AG08395 (cell line): ENCODE measurements around the gene DDX1.
A peak's percentile ranks its signal among the peaks of the same experiment; 100 is the strongest.

Source experiments
- DNase-seq: peaks from one replicate; pipeline ENCODE4 v3.0.0; 2012; ENCODE audit warnings: mixed read lengths, low spot score

DDX1 gene

GRCh38 chr2:15562354-15563031 is 29.2 kb upstream of the DDX1 start:
- no peak for DNase-seq

DNA sequence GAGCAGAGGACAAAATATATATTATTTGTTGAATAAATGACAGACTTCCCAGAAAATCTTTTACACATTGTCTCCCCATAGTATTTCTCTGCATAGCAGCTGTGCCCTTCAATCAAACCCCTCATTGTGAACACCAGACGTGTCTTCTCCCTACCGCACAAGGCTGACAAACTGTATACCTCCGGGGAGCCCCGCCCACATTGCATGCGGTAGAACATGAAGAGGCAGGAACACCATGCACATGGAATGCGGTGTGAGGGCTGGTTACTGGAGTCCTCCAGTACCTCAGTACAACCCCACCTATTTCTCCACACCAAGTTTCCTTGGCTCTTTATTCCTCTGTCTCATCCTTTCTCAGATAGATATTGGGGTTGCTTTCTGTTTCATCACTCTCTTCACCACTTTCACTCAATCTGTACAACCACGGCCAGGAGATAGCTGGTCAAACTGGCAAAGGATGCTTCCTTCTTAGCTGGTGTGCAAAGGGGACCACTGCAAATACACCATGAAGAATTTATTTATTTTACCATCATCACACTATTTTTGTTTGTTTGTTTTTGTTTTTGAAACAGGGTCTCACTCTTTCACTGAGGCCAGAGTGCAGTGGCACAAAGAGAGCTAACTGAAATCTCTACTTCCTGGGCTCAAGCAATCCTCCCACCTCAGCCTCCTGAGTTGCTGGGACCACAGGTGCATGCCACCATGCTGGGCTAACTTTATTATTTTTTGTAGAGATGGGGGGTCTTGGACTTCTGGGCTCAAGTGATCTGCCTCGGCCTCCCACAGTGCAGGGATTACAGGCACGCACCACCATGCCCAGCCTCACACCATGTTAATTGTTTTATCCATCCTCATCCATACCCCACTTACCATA is 28.2 kb upstream of the DDX1 start:
- DNase-seq, result no peak

DNA sequence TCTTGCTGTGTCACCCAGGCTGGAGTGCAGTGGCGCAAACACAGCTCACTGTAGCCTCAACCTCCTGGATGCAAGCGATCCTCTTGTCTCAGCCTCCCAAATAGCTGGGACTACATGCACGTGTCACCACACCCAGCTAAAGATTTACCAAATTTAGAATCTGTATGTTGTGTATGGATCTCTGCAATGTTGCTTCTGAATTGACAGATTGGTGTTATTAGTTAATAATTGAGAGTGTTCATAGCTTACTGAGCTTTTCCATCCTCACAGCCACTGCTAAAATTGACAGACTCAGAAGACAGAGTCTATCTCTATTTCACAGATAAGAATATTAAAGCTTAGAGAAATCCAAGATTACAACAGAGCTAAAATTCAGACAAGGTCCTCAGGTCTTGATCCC is 26.3 kb upstream of the DDX1 start:
- DNase-seq, result no peak

DNA sequence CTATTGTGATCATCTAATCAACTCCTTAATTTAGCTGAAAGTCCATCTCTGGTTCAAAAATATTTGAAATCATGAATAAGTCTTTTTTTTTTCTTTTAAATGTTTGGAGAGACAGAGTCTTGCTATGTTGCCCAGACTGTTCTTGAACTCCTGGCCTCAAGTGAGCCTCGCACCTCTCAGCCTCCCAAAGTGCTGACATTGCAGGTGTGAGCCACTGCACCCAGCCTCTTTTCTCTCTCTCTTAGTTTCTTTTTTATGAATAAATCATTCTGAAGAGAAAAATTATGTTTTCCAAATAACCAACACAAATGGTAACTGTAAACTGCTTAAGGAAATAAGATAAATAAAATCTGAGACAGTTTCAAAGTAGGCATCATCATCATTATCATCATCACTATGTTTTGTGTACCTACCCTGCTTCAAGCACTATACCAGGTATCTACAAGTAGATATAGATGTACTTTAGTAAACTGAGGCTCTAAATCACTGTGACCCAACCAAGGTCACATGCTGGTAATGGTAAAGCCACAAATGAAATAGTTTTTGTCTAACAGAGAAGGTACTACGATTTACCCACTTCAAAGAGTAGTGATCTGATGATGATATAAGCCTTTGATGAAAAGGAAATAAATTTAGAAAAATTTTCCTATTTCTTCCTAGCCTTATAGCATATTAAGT is 25.5 kb upstream of the DDX1 start:
- no peak for DNase-seq

- no peak for DNase-seq
Observed at GRCh38 chr2:15566912-15567311, 24.8 kb upstream of the DDX1 start.

DNA sequence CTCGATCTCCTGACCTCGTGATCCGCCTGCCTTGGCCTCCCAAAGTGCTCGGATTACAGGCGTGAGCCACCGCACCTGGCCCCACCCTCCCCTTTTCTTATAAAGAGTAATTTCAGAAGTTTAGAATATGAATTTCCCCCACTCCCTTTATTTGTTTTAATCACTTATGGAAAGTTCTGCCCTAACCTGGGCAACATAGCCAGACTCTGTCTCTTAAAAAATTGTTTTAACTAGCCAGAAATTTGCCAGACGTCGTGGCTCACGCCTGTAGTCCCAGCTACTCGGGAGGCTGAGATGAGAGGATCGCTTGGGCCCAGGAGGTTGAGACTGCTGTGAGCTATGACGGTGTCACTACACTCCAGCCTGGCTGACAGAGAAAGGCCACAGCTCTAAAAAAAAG is 22.8 kb upstream of the DDX1 start:
- no peak for DNase-seq

GRCh38 chr2:15570104-15570503 is 21.6 kb upstream of the DDX1 start:
- DNase-seq, result no peak

GRCh38 chr2:15571729-15572128 is 19.9 kb upstream of the DDX1 start:
- DNase-seq, result no peak

DNA sequence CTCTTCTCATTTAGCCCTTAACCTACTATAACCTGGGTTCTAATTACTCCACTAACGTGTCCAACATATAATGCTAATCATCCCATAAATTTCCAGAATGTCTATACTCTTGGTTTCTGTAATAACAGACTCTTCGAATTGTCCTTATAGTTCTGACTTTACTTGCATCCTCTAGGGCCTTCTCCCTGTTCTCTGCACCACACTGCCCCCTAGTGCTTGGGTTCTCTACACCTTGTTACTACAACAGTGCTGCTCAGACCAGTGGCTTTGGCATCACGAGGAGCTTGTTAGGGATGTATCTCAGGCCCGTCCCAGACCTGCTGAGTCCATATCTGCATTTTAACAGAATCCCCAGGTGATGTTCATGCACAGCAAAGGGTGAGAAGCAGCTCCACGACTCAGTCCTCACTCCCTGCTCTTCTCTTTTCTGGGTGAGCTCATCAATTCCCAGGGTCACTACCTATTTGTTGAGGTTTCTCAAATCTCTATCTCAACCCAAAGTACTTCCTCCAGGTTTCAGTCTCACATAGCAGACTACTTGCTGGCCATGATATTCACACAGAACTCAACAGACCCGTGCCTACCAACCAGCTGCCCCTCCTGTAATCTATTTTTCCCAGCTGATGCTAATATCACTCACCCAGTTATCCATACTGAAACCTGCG is 14.5 kb upstream of the DDX1 start:
- DNase-seq, result peak; percentile 76

DNA sequence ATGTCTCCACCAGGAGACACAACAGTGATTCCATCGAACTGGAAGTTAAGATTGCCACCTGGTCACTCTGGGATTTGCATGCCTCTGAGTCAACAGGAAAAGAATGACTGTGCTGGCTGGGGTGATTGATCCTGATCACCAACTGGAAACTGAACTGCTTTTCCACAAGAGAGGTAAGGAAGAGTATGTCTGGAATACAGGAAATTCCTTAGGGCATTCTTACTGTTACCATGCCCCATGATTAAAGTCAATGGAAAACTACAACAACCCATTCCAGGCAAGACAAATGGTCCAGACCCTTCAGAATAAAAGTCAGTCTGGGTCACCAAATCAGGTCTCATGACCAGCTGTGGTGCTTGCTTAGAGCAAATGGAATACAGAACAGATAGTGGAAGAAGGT is 12.0 kb upstream of the DDX1 start:
- DNase-seq, result no peak

GRCh38 chr2:15580451-15580850 is 11.2 kb upstream of the DDX1 start:
- DNase-seq, result no peak

DNA sequence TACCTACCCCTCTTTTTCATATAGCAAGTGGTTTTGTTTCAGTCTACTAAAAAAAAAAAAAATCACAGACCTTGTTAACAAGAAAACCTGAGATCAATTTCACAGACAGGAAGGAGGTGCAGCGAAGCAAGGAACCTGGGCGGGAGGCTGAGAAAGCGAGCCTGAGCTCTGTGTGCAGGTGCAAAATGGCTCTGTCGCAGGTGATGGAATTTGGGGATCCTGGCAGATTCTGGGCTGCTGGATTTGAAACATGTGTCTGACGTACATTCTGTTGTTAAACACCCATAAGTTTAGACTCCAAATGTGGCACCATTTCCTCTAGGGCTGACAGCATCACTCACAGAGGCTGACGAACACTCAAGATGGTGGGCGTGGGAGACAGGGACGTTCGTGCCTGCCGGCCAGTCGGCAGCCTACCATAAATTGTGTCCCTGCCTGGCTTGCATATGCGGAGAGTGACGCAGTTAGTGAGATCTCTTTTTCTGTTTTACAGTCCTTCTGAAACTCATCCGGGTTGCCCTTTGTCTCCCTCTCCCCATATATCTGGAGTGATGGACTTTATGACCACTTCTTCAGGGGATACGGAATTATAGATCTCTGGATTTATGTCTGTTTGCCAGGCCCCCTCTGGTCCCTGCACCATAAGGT is 8.8 kb upstream of the DDX1 start:
- DNase-seq, result peak; percentile 12

DNA sequence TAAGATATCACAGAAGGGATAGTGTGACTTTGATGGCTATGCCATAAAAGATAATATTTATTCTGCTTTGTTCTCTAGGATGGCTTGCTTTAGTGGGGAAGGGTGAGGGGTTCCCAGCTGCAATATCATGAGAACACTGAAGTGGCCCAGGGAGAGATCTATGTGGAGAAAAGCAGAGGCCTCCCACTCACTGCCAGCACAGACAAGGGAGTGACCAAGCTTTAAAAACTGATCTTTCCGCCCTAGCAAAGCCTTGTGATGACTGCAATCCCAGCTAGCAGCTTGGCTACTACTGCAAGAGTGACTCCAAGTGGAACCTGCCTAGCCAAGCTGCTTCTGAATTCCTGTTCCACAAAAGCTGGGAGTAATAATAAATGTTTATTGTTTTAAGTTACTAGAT is 7.8 kb upstream of the DDX1 start:
- no peak for DNase-seq

- DNase-seq, result no peak
Observed at GRCh38 chr2:15584316-15584715, 7.4 kb upstream of the DDX1 start.

GRCh38 chr2:15584767-15585469 is 6.8 kb upstream of the DDX1 start:
- peak; percentile 35 for DNase-seq

DNA sequence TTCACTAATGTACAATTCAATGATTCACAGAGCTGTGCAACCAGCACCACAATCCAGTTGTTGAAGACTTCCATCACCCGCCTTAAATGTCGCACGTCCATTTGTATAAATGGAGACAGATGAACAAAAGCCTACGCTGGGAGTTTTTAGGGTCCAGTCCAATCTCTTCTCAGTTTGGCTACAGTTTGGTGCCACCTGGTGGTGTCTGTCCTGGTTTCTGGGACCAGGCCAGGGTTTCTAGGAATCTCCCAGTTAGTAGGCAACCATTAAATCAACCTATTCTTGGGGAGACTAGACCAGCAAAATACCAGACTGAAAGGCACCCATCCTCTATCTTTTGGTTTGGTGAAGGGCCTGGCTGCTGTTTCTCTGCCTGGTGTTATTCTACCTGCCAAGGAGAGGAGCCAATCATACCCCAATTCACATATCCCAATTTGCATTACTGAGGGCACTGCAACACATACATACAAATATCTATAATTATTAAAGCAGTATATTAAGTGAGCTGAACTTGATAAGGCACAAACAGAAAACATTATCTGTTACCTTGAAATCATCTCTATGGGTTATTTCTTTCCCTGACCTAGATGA is 3.2 kb upstream of the DDX1 start:
- DNase-seq, result peak; percentile 64

DNA sequence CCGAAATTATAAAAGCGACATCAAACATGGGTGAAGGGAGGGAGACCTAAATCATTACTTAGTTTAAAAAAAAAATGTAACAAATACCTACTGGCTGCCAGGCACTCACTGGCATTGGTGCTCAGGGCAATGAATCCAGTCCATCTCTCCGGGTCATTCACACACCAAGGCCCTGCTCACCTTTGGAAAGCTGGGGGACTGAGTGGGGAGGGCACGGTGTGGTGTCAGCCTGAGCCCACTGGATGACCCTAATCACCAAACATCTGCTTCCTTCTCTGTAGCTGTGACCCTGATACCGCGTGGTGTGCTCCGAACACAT is 336 bp upstream of the DDX1 start:
- DNase-seq, result no peak

- no peak for DNase-seq
Observed at GRCh38 chr2:15593327-15593705, 1.6 kb downstream of the DDX1 start.

DNA sequence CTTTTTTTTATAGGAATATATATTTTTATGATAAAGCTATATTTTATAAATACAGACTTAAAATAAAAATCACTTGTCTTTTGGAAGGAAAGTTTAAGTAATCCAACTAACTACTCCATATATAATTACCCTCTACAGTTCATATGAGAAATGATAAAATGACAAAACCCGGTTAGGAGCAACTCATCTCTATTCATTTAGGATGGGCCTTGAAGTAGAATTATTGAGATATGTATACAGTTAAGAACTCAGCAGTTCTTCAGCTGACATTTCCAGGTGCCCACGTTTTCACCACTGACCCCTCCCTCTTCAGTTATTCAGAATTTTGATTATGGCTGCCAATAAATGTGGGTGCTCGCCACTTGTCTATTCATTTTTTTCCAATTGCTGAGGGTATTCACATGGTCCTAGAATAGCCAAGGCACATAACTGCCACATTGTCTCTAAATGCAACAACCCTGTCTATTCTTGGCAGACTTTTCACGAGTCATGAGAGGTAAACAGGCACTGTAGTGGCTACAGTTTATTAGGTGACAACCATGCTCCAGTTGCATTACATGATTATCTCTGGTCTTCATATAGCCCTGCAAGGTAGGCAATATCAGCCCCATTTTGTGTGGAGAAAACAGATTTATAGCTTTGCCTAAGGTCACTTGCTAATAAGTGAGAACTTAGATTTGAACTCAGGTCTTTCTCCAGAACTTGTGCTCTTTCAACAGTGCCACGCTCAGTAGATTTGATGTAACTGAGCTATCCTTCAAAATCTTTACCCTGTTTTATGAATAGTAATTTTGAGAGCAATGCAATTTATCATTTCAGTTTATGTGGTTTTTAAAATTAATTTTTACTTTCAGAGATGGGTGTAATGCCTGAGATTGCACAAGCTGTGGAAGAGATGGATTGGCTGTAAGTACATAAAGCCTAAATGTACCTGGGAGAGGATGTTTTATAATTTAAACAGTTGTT is 2.9 kb downstream of the DDX1 start:
- DNase-seq, result no peak

DNA sequence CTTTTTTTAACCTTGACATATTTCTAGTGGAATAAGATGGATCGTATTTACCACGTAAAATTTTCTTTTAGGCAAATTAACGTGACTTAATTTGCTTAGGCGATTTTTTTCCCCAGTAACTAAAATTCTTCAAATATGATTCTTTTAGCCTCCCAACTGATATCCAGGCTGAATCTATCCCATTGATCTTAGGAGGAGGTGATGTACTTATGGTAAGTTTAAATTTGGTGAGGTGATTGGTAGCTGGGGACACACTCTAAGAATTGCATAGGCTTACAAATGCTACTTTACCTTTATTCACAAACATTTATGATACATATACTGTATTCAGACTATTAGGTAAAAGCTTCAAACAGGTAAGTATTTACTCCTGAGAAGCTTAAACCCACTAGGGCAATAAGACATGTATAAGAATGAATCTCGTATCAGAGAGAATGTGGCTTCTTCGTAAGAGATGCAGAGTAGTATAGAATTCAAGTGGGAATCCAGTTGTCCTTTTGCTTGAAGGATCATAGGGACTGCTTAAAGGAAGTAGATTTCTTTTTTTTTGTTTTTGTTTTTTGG is 3.8 kb downstream of the DDX1 start:
- no peak for DNase-seq
